ENCODE data around the gene FAM241A.
"Not testable (repeated sequence)": the region's sequence is repeated elsewhere in the genome, so short reads cannot be mapped to it uniquely, and the experiment has no call there.

FAM241A gene

GRCh38 chr4:112172180-112172579 is 26.9 kb downstream of the FAM241A start:
- no peak overlapping the region for H3K4me3 ChIP-seq (ENCODE audit: low read depth, low read length)
- TF ChIP-seq, protein P1, sequence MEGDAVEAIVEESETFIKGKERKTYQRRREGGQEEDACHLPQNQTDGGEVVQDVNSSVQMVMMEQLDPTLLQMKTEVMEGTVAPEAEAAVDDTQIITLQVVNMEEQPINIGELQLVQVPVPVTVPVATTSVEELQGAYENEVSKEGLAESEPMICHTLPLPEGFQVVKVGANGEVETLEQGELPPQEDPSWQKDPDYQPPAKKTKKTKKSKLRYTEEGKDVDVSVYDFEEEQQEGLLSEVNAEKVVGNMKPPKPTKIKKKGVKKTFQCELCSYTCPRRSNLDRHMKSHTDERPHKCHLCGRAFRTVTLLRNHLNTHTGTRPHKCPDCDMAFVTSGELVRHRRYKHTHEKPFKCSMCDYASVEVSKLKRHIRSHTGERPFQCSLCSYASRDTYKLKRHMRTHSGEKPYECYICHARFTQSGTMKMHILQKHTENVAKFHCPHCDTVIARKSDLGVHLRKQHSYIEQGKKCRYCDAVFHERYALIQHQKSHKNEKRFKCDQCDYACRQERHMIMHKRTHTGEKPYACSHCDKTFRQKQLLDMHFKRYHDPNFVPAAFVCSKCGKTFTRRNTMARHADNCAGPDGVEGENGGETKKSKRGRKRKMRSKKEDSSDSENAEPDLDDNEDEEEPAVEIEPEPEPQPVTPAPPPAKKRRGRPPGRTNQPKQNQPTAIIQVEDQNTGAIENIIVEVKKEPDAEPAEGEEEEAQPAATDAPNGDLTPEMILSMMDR (IDR thresholded peaks at IDR 0.05; ENCODE audit: borderline replicate concordance, insufficient read depth, low read depth, low read length), result no peak

GRCh38 chr4:112173593-112174558 is 28.6 kb downstream of the FAM241A start:
- H3K4me3 ChIP-seq (ENCODE audit: low read depth, low read length), result no peak overlapping the region
- TF ChIP-seq, protein P1 (IDR thresholded peaks at IDR 0.05; ENCODE audit: borderline replicate concordance, insufficient read depth, low read depth, low read length), result no peak

DNA sequence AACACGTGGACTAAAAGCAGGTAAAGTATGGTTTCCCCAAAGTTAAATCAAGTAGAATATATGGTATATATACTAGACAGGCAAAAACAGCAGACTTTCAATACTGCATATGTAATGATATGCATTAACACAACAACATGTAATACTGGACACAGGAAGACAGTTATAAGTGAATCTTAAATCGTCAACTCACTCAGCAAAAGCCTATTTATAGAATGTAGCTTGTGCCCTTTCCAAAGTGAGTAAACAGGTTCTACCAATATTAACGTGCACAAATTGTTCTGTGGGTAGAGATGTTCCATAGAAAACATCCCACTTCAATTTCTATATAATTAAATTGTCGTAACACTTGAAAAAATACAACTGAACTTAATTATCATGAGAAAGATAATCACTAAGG is 30.6 kb downstream of the FAM241A start:
- TF ChIP-seq, protein P1 (IDR thresholded peaks at IDR 0.05; ENCODE audit: borderline replicate concordance, insufficient read depth, low read depth, low read length), result no peak
- H3K4me3 ChIP-seq (ENCODE audit: low read depth, low read length), result no peak overlapping the region

GRCh38 chr4:112176596-112176995 is 31.3 kb downstream of the FAM241A start:
- TF ChIP-seq, protein P1 (IDR thresholded peaks at IDR 0.05; ENCODE audit: borderline replicate concordance, insufficient read depth, low read depth, low read length), result no peak
- H3K4me3 ChIP-seq (ENCODE audit: low read depth, low read length), result no peak overlapping the region

DNA sequence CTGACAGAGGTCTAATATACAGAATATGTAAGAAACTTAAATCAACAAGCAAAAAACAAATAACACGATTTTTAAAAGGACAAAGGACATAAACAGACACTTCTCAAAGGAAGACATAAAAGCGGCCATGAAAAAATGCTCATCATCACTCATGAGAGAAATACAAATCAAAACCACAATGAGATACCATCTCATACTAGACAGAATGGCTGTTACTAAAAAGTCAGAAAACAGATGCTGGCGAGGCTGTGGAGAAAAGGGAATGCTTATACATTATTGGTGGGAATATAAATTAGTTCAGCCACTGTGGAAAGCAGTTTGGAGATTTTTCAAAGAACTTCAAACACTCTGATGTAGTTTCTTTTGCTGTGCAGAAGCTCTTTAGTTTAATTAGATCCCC is 33.5 kb downstream of the FAM241A start:
- not testable (repeated sequence) for H3K4me3 ChIP-seq (ENCODE audit: low read depth, low read length)

GRCh38 chr4:112181358-112182000 is 36.2 kb downstream of the FAM241A start:
- TF ChIP-seq, protein P1 (IDR thresholded peaks at IDR 0.05; ENCODE audit: borderline replicate concordance, insufficient read depth, low read depth, low read length), result no peak
- no peak overlapping the region for H3K4me3 ChIP-seq (ENCODE audit: low read depth, low read length)

GRCh38 chr4:112182604-112183003 is 37.4 kb downstream of the FAM241A start:
- TF ChIP-seq, protein P1 (IDR thresholded peaks at IDR 0.05; ENCODE audit: borderline replicate concordance, insufficient read depth, low read depth, low read length), result no peak
- no peak overlapping the region for H3K4me3 ChIP-seq (ENCODE audit: low read depth, low read length)
